Liver (tissue), 3 donors: ENCODE data around the gene LETMD1.

Source experiments
- ATF3 ChIP-seq: IDR thresholded peaks from 2 replicates; pipeline ENCODE4 v1.6.1; 2016; ENCODE audit warnings: antibody characterized with exemption
- CTCF ChIP-seq: fragments of 150-350 bp; IDR thresholded peaks from 2 replicates; pipeline ENCODE4 v1.5.1; 2017; ENCODE audit warnings: improper control_type of control experiment, low read depth, low read length; ENCODE audit not compliant: missing input control
- EGR1 ChIP-seq, 2 donors: IDR thresholded peaks; 2 replicates each; pipeline ENCODE4 v1.6.1; 2016 to 2018; ENCODE audit warnings: antibody characterized with exemption in 2 of 2, low read depth in 2 of 2
- GABPA ChIP-seq, 2 donors: IDR thresholded peaks in 1 of 2; conservative IDR thresholded peaks in 1 of 2; 2 replicates each; pipeline ENCODE4 v1.6.1; 2016; ENCODE audit warnings: antibody characterized with exemption in 2 of 2, mild to moderate bottlenecking in 1 of 2, moderate library complexity in 1 of 2
- MAX ChIP-seq: IDR thresholded peaks from 2 replicates; pipeline ENCODE4 v1.6.1; 2016; ENCODE audit warnings: antibody characterized with exemption
- RAD21 ChIP-seq, 2 donors: IDR thresholded peaks; 2 replicates each; pipeline ENCODE4 v1.6.1; 2016; ENCODE audit warnings: antibody characterized with exemption in 2 of 2, mild to moderate bottlenecking in 2 of 2
- REST ChIP-seq: IDR thresholded peaks from 2 replicates; pipeline ENCODE4 v1.6.1; 2016; ENCODE audit warnings: antibody characterized with exemption, mild to moderate bottlenecking
- ZBTB33 ChIP-seq: IDR thresholded peaks from 2 replicates; pipeline ENCODE4 v1.6.1; 2016; ENCODE audit warnings: antibody characterized with exemption
- donor health status: healthy.
- donor health status: healthy.

- no peak for TF ChIP-seq RAD21 (IDR thresholded peaks at IDR 0.05)
- no peak for TF ChIP-seq CTCF
- no peak for TF ChIP-seq EGR1 (IDR thresholded peaks at IDR 0.05; ENCODE audit: low read depth in 2 of 2)
- no peak for TF ChIP-seq REST
- no peak for TF ChIP-seq MAX
- TF ChIP-seq ATF3, result no peak
- no peak for TF ChIP-seq GABPA (IDR thresholded peaks at IDR 0.05 in 1 of 2, conservative IDR thresholded peaks at IDR 0.05 in 1 of 2)
- no peak for TF ChIP-seq ZBTB33
These were observed 34.5 kb downstream of the LETMD1 start for GRCh38 chr12:51082561-51083125.
